ENCODE data around the gene OR5B21.

The OR5B21 gene

DNA sequence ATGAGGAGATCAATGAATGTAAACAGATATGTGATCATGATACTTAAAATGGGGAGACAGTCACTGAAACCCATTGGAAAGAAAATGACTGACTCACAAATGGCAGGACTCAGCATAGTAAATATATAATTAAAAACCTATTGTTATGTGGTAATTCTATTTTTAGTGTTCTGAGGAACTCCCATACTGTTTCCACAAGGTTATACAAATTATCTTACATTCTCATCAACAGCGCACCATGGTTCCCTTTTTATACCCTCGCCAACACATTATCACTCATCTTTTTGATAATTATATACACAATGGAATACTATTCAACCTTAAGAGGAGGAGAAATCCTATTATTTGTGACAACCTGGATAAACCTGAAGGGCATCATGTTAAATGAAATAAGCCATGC is 17.1 kb downstream of the OR5B21 start:
- no peak for DNase-seq

DNA sequence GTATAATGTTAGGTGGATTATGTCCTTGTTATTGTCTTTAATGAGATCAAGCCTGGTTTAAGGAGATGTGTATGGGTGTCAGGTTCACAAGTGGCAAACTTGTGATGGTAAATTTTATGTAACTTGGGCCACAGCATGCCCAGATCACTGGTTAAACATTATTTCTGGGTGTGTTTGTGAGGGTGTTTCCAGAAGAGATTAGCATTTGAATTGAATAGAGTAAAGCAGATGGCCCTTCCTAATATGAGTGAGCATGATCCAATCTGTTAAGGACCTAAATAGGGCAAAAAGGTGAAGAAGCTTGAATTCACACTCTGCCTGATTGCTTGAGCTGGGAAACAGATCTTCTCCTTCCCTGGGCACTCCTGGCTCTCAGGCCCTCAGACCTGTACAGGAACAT is 20.7 kb downstream of the OR5B21 start:
- DNase-seq = no peak

- DNase-seq = no peak
Observed at GRCh38 chr11:58485961-58486360, 21.9 kb downstream of the OR5B21 start.

- no peak for DNase-seq
Observed at GRCh38 chr11:58471892-58472291, 36.0 kb downstream of the OR5B21 start.

- DNase-seq = no peak
Observed at GRCh38 chr11:58466293-58466692, 41.6 kb downstream of the OR5B21 start.

GRCh38 chr11:58465690-58466089 is 42.2 kb downstream of the OR5B21 start:
- DNase-seq = no peak
